GM21390 (cell line): ENCODE measurements around the gene LRCH1.

ENCODE experiments used
- ATAC-seq: cut with Tn5 transposase; IDR thresholded peaks from one replicate; pipeline ENCODE4 v1.9.1; 2021; ENCODE audit not compliant: unreplicated experiment

The LRCH1 gene

GRCh38 chr13:46561286-46561685 is 8.3 kb downstream of the LRCH1 start:
- no peak for ATAC-seq

GRCh38 chr13:46561691-46562090 is 8.7 kb downstream of the LRCH1 start:
- ATAC-seq, result no peak

- no peak for ATAC-seq
These were observed 9.2 kb downstream of the LRCH1 start for GRCh38 chr13:46562152-46562551.

- ATAC-seq, result no peak
These were observed 9.6 kb downstream of the LRCH1 start for GRCh38 chr13:46562581-46562980.

GRCh38 chr13:46565808-46566750 is 13.1 kb downstream of the LRCH1 start:
- ATAC-seq, result peak; percentile 84

- ATAC-seq, result no peak
These were observed 14.7 kb downstream of the LRCH1 start for GRCh38 chr13:46567671-46568070.

GRCh38 chr13:46569456-46569855 is 16.5 kb downstream of the LRCH1 start:
- no peak for ATAC-seq

- no peak for ATAC-seq
These were observed 17.3 kb downstream of the LRCH1 start for GRCh38 chr13:46570273-46570672.

GRCh38 chr13:46571189-46571908 is 18.4 kb downstream of the LRCH1 start:
- ATAC-seq, result peak; percentile 64

- no peak for ATAC-seq
These were observed 19.1 kb downstream of the LRCH1 start for GRCh38 chr13:46571909-46572595.

- ATAC-seq, result peak; percentile 48
These were observed 19.9 kb downstream of the LRCH1 start for GRCh38 chr13:46572752-46573431.

- no peak for ATAC-seq
These were observed 22.4 kb downstream of the LRCH1 start for GRCh38 chr13:46575301-46575771.

- ATAC-seq, result no peak
These were observed 22.9 kb downstream of the LRCH1 start for GRCh38 chr13:46575818-46576221.

GRCh38 chr13:46576762-46577161 is 23.8 kb downstream of the LRCH1 start:
- ATAC-seq, result no peak

- ATAC-seq, result peak; percentile 17
These were observed 25.0 kb downstream of the LRCH1 start for GRCh38 chr13:46577696-46578589.

GRCh38 chr13:46578590-46578975 is 25.6 kb downstream of the LRCH1 start:
- peak; percentile 47 for ATAC-seq

GRCh38 chr13:46580362-46580839 is 27.4 kb downstream of the LRCH1 start:
- ATAC-seq, result no peak

GRCh38 chr13:46582190-46582589 is 29.2 kb downstream of the LRCH1 start:
- ATAC-seq, result no peak

GRCh38 chr13:46586751-46587514 is 34.0 kb downstream of the LRCH1 start:
- ATAC-seq, result no peak
